ENCODE measurements around the gene HTRA1.

Gene HTRA1

DNA sequence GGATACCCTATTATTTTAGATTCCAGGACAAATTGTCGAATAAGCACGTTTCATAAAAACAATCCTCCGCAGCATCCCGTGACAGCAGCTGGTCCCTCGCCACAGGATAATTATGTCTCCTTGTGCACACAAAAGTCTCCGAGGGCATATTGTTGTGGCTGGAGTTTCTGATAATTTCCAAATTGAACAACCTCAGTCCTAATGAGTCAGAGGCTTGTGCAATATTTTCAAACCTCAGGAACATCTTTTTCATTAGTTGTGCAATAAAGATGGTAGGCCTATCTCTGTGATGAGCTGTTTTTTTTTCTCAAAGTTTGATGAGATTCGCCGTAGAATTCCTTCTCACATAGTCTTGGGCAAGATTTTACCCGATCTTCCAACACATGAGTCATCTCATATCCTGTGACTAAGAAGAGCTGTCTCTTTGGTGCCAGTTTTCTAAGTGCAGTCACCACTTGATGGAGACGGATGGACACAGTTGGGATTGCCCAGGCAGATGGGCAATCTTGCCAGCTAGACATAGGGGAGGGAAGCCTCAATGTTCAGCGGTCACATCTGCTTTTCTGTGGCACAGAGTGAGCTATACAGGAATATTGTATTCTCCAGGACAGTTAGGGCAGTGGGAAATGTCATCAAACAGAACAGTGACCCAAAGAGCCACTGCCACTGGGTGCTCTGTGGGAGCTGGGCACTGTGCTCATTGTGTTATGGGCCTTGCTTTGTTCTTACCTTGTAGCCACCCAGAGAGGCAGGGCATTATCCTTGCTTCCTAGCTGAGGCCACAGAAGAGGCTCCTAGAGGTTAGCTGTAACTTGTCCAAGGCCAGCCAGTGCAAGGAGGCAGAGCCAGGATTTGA lies 7.8 kb downstream of the HTRA1 start:
- intact Hi-C loops (cut with DNase I), result loop anchor here (10.0 kb wide), 1 partner anchor 94 kb away; the partner anchor contains the start of gene PLEKHA1
- DNase-seq, result peak in 2 of 10 donors; percentile 82 to 92

GRCh38 chr10:122469848-122470247 lies 8.5 kb downstream of the HTRA1 start:
- intact Hi-C loops (cut with DNase I), result loop anchor here (10.0 kb wide), 1 partner anchor 95 kb away; the partner anchor contains the start of gene PLEKHA1
- no peak for DNase-seq

DNA sequence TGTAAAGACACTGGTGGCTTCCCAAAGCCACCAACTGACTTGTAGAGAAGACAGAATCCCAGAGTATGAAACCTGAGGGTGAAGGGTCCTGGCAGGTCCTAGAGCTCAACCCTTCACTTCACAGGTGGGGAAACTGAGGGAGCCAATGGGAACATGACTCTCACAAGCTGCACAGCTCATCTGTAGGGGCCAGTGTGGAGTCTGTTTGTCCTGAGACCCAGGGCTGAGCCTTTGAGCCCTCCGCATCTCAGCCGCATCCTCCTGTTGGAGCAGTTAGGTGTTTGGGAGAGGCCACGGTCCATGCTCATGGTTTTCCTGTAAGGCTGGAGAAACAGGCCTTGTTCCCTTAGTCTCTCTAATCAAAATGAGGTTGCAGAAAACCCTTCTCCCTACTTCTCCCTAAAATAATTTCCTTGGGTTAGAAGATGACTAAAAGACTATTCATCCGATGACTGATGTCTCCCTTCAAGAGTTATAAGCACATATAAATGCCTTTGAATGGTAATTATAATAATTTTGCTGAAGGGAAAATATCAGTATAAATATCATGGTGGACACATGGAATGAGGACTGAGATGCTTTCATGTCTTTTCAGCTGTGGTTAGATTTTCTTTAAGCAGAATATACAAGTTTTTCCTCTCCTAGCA lies 10.3 kb downstream of the HTRA1 start:
- DNase-seq, result peak in 1 of 10 donors; percentile 28
- intact Hi-C loops (cut with DNase I), result no loop called here

- peak in 1 of 10 donors; percentile 57 for DNase-seq
- intact Hi-C loops (cut with DNase I), result no loop called here
Observed at GRCh38 chr10:122473116-122473515, 11.8 kb downstream of the HTRA1 start.

GRCh38 chr10:122474131-122474818 lies 12.9 kb downstream of the HTRA1 start:
- DNase-seq, result peak in 2 of 10 donors; percentile 84 to 86
- intact Hi-C loops (cut with DNase I), result no loop called here

DNA sequence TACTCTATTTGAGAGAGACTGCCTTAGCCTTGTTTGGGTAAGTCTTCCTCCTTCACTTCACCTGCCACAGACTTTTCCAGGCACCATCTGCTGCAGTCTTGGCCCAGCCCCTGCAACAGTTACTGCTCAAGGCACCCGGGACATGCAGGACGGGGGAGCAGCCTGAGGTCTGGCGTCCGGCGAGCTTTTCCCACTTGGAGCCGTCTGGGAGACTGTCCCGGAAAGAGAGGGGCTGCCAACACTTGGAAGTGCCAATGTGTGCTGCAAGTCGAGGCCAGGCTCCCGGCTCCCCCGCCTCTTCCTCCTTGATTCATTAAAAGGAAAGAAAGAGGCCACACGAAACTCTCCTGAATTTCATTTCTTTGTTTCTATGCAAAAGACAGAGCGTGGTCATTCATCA lies 13.7 kb downstream of the HTRA1 start:
- intact Hi-C loops (cut with DNase I), result no loop called here
- peak in 8 of 10 donors; percentile 61 to 94 (median 73) for DNase-seq

- DNase-seq, result peak in 2 of 10 donors; percentile 83 to 84
- intact Hi-C loops (cut with DNase I), result no loop called here
Observed at GRCh38 chr10:122475591-122476332, 14.4 kb downstream of the HTRA1 start.

- DNase-seq, result peak in 2 of 10 donors; percentile 61 to 77
- intact Hi-C loops (cut with DNase I), result no loop called here
Observed at GRCh38 chr10:122476333-122476695, 15.0 kb downstream of the HTRA1 start.

DNA sequence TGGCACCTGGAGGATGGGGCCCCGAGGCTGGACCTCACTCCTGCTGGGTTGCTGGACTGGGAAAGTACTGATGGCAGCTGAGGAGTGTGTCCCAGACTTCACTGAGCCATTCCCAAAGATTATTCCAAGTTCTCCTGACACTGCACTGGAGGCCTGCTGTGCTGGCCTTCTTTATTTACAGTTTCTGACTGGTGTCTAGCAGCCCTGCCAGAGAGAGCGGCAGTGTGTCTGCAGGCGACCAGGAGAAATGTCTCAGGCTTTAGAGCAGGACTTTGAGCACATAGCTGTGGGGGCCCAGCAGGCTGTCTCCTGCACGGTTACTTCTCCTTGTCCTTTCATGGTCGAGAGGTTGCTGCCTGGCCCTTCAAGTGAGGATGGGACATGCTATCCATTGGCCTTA lies 16.1 kb downstream of the HTRA1 start:
- peak in 2 of 10 donors; percentile 64 to 65 for DNase-seq
- intact Hi-C loops (cut with DNase I), result no loop called here

- DNase-seq, result peak in 3 of 10 donors; percentile 50 to 87 (median 85)
Observed at GRCh38 chr10:122478971-122479370, 17.6 kb downstream of the HTRA1 start.

DNA sequence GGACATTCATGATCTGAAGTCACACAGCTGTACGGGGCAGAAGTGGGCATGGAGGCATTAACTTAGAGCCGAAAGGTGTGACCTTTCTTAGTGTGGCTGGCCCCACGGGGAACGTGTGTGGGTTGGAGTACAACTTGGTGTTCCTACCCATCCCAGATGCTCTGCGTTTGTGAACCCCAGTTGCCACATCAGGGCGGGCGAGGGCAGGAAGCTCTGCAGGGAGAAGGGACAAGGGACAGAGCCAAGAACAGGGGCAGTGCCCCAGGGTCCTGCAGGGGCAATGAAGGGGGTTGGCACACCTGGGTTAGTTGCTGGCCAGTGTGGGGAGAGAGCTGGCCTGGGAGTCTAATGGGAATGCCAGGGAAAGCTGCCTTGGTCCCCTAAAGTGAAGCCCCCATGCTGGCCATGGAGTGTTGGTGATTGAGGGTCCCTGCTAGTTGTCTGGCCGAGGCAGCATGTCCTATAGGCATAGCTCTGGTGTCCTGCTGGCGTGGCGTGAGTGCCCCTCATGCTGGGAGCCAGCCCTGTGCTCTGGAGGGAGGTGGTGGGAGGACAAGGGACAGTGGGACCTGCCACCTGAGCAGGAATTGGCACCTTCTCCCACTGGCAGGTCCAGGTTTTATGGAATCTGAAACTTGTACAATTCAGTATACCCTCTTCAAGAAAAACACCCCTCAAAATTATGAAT lies 18.9 kb downstream of the HTRA1 start:
- peak in 2 of 10 donors; percentile 65 to 76 for DNase-seq
- intact Hi-C loops (cut with DNase I), result no loop called here

More at GRCh38 chr10:122478971-122479370, 17.6 kb downstream of the HTRA1 start:
- intact Hi-C loops (cut with DNase I), result no loop called here

GRCh38 chr10:122481296-122482056 lies 20.1 kb downstream of the HTRA1 start:
- intact Hi-C loops (cut with DNase I), result no loop called here

DNA sequence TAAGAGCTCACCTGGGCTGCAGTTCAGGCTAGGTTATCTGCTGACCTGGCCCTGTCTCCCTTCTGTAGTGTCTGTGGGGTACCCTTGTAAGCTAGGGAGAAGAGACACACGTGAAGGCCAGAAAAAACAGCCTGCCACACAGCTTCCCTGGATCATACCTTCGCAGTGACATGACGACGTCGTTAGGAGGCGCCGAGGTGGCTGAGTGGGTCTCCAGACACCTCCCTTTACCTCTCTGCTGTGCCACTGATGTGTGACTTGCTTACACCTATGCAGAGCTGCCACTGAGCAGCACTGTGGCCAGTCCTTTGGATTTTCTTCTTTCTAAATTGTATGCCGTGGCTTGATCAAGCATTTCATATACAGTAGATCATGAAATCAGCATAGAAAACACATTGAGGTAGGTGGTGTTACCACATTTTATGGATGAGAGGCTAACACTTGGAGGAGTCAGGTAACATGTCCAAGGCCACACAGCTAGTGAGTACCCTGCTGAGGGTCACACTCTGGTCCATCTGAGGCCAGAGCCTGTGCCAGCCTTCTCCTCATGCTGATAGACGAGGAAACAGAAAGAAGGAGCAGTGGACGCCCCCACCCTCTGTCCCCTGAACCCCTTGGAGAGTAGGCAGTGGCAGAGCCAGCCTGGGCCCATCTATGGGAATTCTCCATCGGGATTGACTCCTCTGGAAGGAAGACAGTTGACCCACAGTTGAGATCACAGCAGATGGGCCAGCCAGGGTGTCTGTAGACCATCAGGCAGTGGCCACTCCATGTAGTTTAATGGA lies 23.1 kb downstream of the HTRA1 start:
- peak in 3 of 10 donors; percentile 20 to 70 (median 48) for DNase-seq
- intact Hi-C loops (cut with DNase I), result no loop called here

More at GRCh38 chr10:122481296-122482056, 20.1 kb downstream of the HTRA1 start:
- peak in 3 of 10 donors; percentile 9 to 74 (median 49) for DNase-seq

- DNase-seq, result peak in 4 of 10 donors; percentile 36 to 89 (median 46)
- intact Hi-C loops (cut with DNase I), result no loop called here
Observed at GRCh38 chr10:122485670-122486069, 24.3 kb downstream of the HTRA1 start.

DNA sequence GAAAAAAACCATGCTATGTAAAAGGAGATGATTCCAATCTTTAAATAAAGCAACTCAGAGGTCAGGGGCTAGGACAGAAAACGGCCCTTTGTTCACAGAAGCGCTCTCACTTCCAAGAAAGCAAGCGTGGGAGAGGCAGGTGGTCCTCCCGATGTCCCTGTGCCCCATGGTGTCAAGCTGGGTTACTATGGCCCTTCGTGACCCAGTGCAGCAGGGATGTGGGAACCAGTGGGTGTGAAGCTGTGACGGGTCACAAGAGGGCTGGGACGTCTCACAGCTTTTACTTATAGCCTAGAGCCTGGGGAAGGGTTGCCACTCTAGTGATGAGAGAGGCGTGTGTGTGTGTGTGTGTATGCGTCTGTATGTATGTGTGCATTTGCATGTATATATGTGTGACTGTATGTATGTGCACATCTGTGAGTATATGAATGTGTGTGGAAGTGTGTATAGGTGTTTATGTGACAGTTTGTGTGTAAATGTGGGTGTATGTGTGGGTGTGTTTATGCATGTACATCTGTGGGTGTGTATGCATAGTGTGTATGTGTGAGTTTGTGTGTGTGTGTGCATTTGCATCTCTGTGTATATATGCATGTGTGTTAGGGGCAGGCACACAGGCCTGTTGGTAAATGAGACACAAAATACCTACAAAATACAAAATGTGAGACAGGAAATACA lies 25.2 kb downstream of the HTRA1 start:
- peak in 3 of 10 donors; percentile 19 to 76 (median 59) for DNase-seq
- intact Hi-C loops (cut with DNase I), result no loop called here

- intact Hi-C loops (cut with DNase I), result no loop called here
Observed at GRCh38 chr10:122487174-122487765, 25.9 kb downstream of the HTRA1 start.

GRCh38 chr10:122490268-122490667 lies 28.9 kb downstream of the HTRA1 start:
- intact Hi-C loops (cut with DNase I), result no loop called here
- peak in 2 of 10 donors; percentile 14 to 41 for DNase-seq

More at GRCh38 chr10:122487174-122487765, 25.9 kb downstream of the HTRA1 start:
- DNase-seq, result peak in 4 of 10 donors; percentile 42 to 83 (median 77)

Data from posterior cingulate gyrus (tissue), 11 donors.